Activated CD8-positive, alpha-beta T cell treated with anti-CD3 and anti-CD28 coated beads for 36 hours (primary cell): ENCODE measurements around the gene UVRAG. TPM values are rescaled to one million over a fixed set of nuclear protein-coding genes. Genes with fewer than 3 reads are reported as not detected.
"Not testable (repeated sequence)": the region's sequence is repeated elsewhere in the genome, so short reads cannot be mapped to it uniquely, and the experiment has no call there.

Experiments
- ATAC-seq: fragments of 200-7000 bp; cut with Tn5 transposase; one replicate; pipeline ENCODE4 v1.10.0; 2021; ENCODE audit warnings: mild to moderate bottlenecking, moderate library complexity
- CTCF ChIA-PET: fragments of 350-600 bp; sonication (Branson Sonifier 250); formaldehyde crosslinking; loops from one replicate; lab custom pipeline; 2021; ENCODE audit warnings: antibody characterized with exemption; lab: Charles Lee
- POLR2A ChIA-PET: fragments of 350-600 bp; sonication (Branson Sonifier 250); formaldehyde crosslinking; loops from one replicate; lab custom pipeline; 2021; ENCODE audit warnings: antibody characterized with exemption; lab: Charles Lee
- DNase-seq: peaks from one replicate; pipeline ENCODE4 v3.0.0-alpha.2; 2020
- H3K27ac Mint-ChIP-seq: one replicate; pipeline ENCODE4 v1.8.0; 2021; ENCODE audit warnings: mild to moderate bottlenecking, mixed read lengths
- H3K27me3 Mint-ChIP-seq: one replicate; pipeline ENCODE4 v1.8.0; 2021; ENCODE audit warnings: mixed read lengths
- H3K36me3 Mint-ChIP-seq: one replicate; pipeline ENCODE4 v1.8.0; 2021; ENCODE audit warnings: low read depth, mixed read lengths
- H3K4me1 Mint-ChIP-seq: one replicate; pipeline ENCODE4 v1.8.0; 2021; ENCODE audit warnings: low read depth, mixed read lengths
- H3K4me3 Mint-ChIP-seq: one replicate; pipeline ENCODE4 v1.8.0; 2021; ENCODE audit warnings: mild to moderate bottlenecking, moderate library complexity, mixed read lengths
- H3K9me3 Mint-ChIP-seq: one replicate; pipeline ENCODE4 v1.8.0; 2021; ENCODE audit warnings: mixed read lengths
- intact Hi-C: fragments of 100-400 bp; cut with micrococcal nuclease; formaldehyde crosslinking; loops from one replicate; pipeline ENCODE4 v1.10.0; 2022
- total RNA-seq, 2 experiments: library from RNA; stranded (reverse); gene quantifications; one replicate each; pipeline ENCODE4 v1.2.3, GENCODE V29; 2021
- TF ChIP-seq, protein P1 (sequence below): fragments of 200-600 bp; IDR thresholded peaks from one replicate; pipeline ENCODE4 v1.8.0; 2022; ENCODE audit warnings: antibody characterized with exemption, mild to moderate bottlenecking

The UVRAG gene
- total RNA-seq, 2 experiments from 2014 or later = 14.4 to 15.7 TPM

- H3K9me3 Mint-ChIP-seq = no peaks in the 10 kb centered on the region
- peaks cover 23% of the 10 kb centered on the region for H3K4me1 Mint-ChIP-seq
- H3K27ac Mint-ChIP-seq = peak overlapping the region; percentile 63
- ChIA-PET CTCF (interaction anchor here (0.9 to 9.6 kb wide), 6 partner anchors 24 to 312 kb away, joined by 3 to 119 read pairs (median 6); partner anchors contain the start of gene SERPINH1), POLR2A (interaction anchor here (1.0 to 1.8 kb wide), 2 partner anchors 10 to 57 kb away, joined by 5 read pairs; no protein-coding TSS in a partner anchor)
- H3K27me3 Mint-ChIP-seq = no peaks in the 10 kb centered on the region
- no peak overlapping the region for H3K4me3 Mint-ChIP-seq
- no peak for DNase-seq
- no peak for ATAC-seq
- peaks cover 5% of the 10 kb centered on the region for H3K36me3 Mint-ChIP-seq
- TF ChIP-seq, protein P1, sequence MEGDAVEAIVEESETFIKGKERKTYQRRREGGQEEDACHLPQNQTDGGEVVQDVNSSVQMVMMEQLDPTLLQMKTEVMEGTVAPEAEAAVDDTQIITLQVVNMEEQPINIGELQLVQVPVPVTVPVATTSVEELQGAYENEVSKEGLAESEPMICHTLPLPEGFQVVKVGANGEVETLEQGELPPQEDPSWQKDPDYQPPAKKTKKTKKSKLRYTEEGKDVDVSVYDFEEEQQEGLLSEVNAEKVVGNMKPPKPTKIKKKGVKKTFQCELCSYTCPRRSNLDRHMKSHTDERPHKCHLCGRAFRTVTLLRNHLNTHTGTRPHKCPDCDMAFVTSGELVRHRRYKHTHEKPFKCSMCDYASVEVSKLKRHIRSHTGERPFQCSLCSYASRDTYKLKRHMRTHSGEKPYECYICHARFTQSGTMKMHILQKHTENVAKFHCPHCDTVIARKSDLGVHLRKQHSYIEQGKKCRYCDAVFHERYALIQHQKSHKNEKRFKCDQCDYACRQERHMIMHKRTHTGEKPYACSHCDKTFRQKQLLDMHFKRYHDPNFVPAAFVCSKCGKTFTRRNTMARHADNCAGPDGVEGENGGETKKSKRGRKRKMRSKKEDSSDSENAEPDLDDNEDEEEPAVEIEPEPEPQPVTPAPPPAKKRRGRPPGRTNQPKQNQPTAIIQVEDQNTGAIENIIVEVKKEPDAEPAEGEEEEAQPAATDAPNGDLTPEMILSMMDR = no peak
- intact Hi-C loops = no loop called here
These were observed 57.9 kb downstream of the UVRAG start for GRCh38 chr11:75872887-75873416.

DNA sequence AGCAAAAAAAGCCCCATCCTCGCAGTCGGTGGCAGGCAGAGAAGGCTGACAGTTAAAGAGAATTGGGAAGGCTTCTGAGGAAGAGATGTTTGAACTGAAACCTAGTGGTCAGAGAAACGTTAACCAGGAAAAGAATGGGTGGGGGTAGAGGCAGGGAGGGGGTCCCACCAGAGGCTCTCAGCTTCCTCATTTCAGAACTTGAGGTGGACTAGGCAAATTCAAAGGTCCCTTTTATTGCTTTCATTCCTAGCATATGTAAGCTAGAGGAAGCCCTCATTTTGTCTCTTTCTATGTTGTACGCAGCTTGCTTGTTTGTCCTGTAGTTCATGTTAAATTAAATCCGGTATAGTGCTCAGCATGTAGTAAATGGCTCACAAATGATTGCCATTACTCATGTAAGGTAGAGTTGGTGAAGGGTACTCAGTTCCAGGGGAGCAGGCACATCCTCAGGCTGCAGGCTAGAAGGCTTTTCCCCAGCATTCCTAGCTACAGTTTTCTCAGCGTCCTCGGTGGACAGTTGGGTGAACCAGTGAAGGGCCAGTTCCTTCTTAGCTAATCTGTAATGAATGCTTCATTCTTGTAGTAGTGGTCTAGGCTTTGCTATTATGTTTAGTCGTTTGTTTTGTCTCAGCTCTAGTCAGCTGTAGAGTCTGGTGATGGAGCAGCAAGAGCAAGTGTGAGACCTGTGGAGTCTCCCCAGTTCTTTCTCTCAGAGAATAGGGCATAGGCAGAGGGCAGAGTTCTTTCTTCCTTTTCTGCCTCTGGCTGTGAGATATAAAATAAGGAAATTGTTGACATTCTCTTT, 58.6 kb downstream of the UVRAG start:
- ChIA-PET CTCF (interaction anchor here (0.9 to 9.6 kb wide), 7 partner anchors 23 to 334 kb away, joined by 3 to 119 read pairs (median 6); partner anchors contain the start of genes SERPINH1 and WNT11), POLR2A (interaction anchor here (1.0 to 1.8 kb wide), 2 partner anchors 11 to 58 kb away, joined by 5 read pairs; no protein-coding TSS in a partner anchor)
- peaks cover 23% of the 10 kb centered on the region for H3K4me1 Mint-ChIP-seq
- no peak for DNase-seq
- no peaks in the 10 kb centered on the region for H3K27me3 Mint-ChIP-seq
- H3K27ac Mint-ChIP-seq = peak overlapping the region; percentile 63
- H3K4me3 Mint-ChIP-seq = no peak overlapping the region
- intact Hi-C loops = no loop called here
- no peaks in the 10 kb centered on the region for H3K9me3 Mint-ChIP-seq
- TF ChIP-seq, protein P1 = no peak
- H3K36me3 Mint-ChIP-seq = peaks cover 5% of the 10 kb centered on the region
- ATAC-seq = peak; percentile 17

DNA sequence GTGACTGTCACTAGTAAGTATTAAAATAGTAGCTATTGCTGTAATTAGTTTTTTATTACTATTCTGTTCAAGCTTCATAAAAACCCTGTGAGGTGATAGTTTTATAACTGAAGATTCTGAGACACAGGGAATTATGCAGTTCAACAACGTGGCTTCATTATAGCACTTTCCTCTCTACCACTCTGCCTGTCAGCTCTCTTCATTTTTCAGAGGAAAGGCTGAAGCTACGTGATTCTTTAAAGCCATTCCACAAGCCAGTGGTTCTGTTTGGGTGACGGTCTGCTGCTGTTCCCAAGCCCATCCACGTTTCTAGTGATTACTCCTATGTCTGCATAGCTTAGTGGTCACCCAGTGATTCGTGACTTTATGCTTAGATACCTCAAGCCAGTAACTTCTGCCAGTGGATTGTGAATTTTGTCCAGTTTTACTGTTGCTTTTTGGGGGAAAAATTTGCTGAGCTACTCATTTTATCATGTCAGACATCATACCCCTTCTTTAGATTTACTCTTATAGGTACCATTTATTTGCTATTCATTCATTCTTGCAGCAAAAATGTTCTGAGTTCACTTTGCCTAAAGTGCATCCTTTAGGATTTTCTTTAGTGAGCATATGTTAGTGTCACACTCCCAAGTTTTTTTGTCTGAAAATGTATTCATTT, 59.8 kb downstream of the UVRAG start:
- no peak for DNase-seq
- intact Hi-C loops = no loop called here
- H3K4me3 Mint-ChIP-seq = no peak overlapping the region
- H3K4me1 Mint-ChIP-seq = peaks cover 24% of the 10 kb centered on the region
- H3K9me3 Mint-ChIP-seq = no peaks in the 10 kb centered on the region
- H3K27ac Mint-ChIP-seq = no peak overlapping the region
- H3K36me3 Mint-ChIP-seq = peaks cover 5% of the 10 kb centered on the region
- POLR2A ChIA-PET = interaction anchor here (1.8 kb wide), 1 partner anchor 12 kb away, joined by 5 read pairs; no protein-coding TSS in a partner anchor
- no peak for ATAC-seq
- no peaks in the 10 kb centered on the region for H3K27me3 Mint-ChIP-seq
- TF ChIP-seq, protein P1 = no peak
- CTCF ChIA-PET = interaction anchor here (0.9 to 9.6 kb wide), 6 partner anchors 10 to 332 kb away, joined by 3 to 119 read pairs (median 6); partner anchors contain the start of gene WNT11

DNA sequence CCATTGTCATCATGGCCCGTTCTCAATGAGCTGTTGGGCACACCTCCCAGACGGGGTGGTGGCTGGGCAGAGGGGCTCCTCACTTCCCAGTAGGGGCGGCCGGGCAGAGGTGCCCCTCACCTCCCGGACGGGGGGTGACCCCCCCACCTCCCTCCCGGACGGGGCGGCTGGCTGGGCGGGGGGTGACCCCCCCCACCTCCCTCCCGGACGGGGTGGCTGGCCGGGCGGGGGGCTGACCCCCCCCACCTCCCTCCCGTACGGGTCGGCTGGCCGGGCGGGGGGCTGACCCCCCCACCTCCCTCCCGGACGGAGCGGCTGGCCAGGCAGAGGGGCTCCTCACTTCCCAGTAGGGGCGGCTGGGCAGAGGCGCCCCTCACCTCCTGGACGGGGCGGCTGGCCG, 62.3 kb downstream of the UVRAG start:
- POLR2A ChIA-PET, H3K4me3 Mint-ChIP-seq: not testable (repeated sequence)

GRCh38 chr11:75877931-75878330, 62.9 kb downstream of the UVRAG start:
- CTCF ChIA-PET = interaction anchor here (1.3 kb wide), 1 partner anchor 9 kb away, joined by 4 read pairs; no protein-coding TSS in a partner anchor
- POLR2A ChIA-PET, H3K27me3 Mint-ChIP-seq, H3K9me3 Mint-ChIP-seq, H3K4me3 Mint-ChIP-seq, intact Hi-C loops, H3K27ac Mint-ChIP-seq, H3K36me3 Mint-ChIP-seq, DNase-seq, ATAC-seq: not testable (repeated sequence)
- peaks cover 15% of the 10 kb centered on the region for H3K4me1 Mint-ChIP-seq

More for the DNA sequence above, 62.3 kb downstream of the UVRAG start:
- DNase-seq, H3K9me3 Mint-ChIP-seq, H3K36me3 Mint-ChIP-seq, ATAC-seq, intact Hi-C loops, H3K27me3 Mint-ChIP-seq, H3K27ac Mint-ChIP-seq, CTCF ChIA-PET: not testable (repeated sequence)
- H3K4me1 Mint-ChIP-seq = peaks cover 19% of the 10 kb centered on the region
